Umbilical cord (tissue), 2 donors: ENCODE data around the gene CBR1. TPM values are rescaled to one million over a fixed set of nuclear protein-coding genes. Genes with fewer than 3 reads are reported as not detected.
"Not testable (repeated sequence)": the region's sequence is repeated elsewhere in the genome, so short reads cannot be mapped to it uniquely, and the experiment has no call there.

Experiments
- DNase-seq: peaks from one replicate; pipeline ENCODE4 v3.0.0-alpha.2; 2015; ENCODE audit warnings: low spot score
- total RNA-seq: library from RNA; depleted of rRNA; stranded (reverse); fragments of >200 nt; gene quantifications from one replicate; pipeline ENCODE4 v1.2.3, GENCODE V29; 2014; ENCODE audit warnings: low replicate concordance; ENCODE audit not compliant: insufficient read depth

The CBR1 gene
- total RNA-seq, 1 donor from 2014 or later: 86.4 TPM

DNA sequence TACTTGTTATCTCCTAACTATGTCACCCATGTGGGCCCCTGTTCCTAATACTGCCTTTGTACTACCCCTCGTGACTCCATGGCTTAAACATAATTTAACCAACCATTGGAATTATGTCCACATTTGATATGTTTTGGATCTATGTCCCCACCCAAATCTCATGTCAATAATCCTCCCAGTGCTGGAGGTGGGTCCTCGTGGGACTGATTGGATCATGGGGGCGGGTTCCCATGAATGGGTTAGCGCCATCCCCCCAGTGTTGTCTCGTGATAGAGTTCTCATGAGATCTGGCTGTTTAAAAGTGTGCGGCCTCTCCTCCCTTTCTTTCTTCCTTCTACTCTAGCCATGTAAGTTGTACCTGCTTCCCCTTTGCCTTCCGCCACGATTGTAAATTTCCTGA, 9.8 kb downstream of the CBR1 start:
- no peak for DNase-seq

DNA sequence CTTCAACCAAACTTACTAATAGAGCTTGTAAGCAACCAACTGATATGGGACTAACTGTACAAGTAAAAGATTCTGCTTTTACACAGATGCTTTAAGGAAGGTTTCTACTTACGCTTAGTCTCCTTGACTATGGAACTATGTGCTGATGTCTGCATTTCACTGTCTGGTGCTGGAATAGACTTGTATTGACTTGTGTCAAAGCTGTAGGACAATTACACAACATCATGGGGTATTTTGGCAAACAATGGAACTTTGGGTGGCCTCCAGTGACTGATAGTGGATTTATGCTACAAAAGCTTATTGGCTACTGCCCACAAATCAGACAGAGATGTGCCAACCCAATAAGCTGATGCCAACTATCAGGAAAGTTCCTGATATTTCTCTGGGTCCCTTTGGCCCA, 10.6 kb downstream of the CBR1 start:
- DNase-seq: no peak

DNA sequence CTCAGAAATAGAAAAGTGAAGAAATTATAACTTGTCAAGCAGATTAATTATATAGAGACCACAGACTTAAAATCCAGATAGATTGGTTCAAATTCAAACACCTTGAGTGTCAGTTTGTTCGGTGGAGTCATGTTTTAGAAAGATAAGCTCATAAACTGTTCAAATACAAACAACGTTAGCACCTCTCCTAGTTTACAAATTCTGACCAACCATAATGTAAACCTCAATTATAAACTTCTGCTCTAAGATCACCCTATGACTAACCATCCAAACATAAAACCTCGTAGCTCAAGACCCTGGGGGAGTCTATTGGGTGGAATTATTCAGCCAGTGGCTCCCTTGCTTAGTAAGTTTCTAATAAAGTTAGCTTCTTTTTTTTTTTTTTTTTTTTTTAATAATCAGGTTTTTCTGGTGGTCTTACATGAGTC, 12.4 kb downstream of the CBR1 start:
- no peak for DNase-seq

DNA sequence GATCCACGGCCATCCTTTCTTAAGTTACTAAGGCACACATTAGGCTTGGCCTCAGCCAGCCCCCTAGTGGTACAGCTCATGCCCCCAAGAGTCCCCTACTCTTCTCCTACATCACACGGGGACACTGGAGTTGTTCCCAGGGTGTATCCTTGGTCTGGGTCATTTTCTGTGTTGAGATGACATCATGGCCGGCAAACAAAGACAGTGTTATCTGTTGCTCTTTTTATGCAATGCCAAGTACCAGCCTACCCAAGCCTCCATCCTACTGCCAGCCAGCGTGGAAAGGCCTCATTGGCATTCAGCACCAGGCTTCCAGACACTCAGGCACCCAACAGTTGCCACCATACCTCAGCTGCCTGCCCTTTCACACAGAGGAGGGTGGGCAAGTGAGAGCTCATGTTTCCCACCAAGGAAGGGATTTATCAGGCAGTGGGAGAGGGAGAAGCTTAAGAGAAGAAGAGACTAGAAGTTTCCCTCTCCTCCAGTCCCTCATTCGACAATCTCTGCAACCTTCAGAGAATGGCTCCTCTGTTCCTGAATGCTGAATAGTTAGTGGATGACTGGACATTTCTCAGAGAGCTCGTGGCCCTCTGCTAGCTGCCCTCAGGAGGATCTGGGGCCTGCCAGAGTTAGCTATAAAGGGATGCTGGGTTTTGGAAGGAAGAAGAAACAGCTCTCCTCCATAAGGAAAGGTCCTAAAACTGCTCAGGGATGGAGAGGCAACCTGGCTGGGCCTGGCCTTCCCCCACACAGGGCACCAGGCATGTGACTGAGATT, 17.7 kb downstream of the CBR1 start:
- no peak for DNase-seq

DNA sequence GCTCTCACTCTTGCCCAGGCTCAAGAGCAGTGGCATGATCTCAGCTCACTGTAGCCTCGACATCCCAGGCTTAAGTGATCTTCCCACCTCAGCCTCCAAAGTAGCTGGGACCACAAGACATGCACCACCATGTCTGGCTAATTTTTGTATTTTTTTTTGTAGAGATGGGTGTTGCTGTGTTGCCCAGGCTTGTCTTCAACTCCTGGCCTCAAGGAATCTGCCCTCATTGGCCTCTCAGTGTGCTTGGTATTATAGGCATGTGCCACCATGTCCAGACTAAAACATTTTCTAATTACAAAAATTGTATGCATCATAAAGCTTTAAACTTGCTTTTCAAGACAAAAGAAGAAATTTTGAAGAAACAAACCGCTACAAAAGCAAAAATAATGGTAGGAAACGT, 20.1 kb downstream of the CBR1 start:
- peak; percentile 30 for DNase-seq

DNA sequence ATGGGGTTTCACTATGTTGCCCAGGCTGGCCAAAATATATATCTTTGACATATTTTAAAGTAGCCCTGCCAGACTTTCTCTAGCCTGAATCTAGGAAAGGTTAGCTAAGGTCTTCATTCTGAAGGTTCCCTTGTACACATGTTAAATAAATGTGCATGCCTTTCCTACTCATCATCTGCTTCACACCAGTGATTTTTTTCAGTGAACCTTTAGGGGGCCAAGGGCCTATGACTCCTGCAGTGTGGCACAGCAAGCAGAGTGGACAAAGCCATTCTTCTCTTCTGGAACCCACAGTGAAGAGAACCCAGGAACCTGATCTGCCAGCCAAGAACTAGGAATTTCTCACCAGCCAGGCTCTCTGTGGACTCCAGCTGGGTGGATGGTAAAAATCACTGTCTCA, 22.9 kb downstream of the CBR1 start:
- no peak for DNase-seq

DNA sequence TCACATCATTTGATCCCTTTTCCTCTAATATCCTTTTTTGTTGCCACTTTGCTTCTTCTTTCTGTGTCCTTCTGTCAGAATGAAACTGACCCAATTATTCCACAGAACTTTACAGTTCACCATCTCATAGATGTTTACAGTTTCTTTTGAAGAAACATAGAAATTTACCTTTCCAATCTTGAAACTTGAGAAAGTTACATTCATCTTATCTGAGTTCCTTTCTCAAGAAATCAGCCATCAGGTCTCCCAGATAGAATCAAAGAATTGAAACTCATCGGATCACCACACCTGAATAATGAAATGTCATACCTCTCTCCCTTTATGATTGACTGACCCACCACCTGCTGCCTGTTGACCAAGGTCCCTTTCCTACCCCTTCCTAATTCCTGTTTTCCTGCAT, 23.7 kb downstream of the CBR1 start:
- no peak for DNase-seq

DNA sequence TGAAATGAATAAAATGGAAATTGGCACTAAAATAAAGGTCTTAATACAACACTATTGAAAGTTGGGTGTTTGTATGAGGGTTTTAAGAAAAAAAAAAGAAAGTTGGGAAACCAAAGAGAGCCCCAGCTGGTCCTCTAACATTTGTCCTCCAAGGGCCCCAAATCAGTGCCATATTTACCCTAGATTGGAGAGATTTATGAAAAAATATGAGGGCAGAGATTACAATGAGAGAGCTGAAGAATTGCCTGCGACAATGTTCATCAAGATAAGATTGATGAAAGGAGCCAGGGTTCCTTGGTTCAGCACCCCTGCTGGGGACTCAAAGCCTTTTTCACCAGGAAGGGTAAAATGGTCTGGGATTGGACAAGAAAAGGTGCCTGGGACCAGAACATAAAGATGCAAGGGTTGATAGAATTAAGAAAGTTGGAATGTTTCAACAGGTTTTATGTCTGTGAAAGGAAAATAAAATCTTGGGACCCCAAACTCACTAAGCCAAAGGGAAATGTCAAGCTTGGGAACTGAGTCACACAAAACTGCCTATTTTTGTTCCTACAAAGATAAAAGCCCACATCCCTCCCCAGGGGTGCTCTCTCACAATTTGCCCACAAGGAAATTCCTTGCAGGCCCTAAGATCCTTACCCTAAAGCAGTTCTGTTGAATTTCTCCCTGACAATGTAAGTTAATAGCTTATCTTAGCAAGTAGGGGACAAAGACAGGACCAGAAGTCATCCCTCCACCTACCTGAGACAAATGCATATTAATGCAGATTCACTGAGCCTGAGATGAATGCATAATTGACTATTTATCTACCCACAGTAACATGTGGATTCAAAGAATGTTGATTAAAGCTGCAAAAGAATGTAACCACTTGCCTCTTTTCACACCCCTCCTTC, 26.8 kb downstream of the CBR1 start:
- DNase-seq: no peak

DNA sequence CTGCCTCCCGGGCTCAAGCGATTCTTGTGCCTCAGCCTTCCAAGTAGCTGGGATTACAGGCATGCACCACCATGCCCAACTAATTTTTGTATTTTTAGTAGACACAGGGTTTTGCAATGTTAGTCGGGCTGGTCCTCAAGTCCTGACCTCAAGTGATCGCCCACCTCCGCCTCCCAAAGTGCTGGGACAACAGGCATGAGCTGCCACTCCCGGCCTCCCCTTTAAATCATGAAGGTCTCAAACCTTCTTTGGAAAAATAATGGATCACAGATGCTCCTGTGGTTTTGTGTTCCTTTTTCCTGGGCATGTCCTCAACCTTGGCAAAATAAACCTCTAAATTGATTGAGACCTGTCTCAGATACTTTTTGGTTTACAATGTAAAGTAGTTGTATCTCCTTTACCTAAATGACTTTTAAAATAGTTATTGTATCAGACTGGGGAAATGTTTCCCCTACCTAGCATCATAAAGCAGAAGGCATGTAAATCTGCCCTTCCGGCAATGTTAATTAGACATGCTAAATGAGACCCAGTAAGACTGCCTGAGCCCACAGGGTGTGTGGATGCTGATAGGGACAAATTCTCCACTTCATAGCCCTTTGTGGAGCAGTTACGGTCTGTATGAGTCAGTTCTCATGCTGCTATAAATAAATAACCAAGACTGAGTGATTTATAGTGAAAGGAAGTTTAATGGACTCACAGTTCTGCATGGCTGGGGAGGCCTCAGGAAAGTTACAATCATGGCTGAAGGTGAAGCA, 27.8 kb downstream of the CBR1 start:
- no peak for DNase-seq

DNA sequence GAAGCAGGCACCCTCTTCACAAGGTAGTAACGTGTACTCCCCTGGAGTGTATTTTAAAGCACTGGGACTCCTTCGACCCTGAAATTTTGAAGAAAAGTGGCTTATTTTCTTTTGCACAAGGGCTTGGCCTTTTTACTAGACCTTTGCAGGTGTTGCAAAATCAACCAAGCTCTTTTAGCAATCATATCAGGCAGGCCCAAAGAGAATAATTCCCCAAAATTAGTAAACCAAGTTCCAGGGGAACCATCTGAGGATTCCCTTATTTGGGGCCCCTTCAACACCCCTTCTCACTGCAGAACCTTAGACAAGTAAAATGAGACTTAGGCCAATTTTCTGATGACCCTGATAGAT, 28.3 kb downstream of the CBR1 start:
- DNase-seq: no peak

DNA sequence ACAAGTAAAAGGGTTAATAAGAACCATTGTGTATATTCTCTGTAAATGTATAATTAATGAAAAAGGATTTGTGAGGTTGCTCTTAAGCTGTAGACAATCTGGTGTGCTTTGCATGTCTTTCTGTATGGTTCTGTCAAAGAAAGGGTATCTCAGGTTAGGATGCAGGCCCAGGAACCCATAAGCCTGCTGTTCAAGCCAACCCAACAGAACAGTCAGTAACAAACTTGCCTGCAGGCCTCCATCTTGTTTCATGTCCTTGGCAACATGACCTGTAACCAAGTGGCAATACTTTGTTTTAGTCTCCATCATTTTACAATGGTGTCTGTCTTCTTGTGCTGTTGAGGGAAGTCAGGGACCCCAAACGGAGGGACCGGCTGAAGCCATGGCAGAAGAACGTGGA, 29.2 kb downstream of the CBR1 start:
- no peak for DNase-seq

DNA sequence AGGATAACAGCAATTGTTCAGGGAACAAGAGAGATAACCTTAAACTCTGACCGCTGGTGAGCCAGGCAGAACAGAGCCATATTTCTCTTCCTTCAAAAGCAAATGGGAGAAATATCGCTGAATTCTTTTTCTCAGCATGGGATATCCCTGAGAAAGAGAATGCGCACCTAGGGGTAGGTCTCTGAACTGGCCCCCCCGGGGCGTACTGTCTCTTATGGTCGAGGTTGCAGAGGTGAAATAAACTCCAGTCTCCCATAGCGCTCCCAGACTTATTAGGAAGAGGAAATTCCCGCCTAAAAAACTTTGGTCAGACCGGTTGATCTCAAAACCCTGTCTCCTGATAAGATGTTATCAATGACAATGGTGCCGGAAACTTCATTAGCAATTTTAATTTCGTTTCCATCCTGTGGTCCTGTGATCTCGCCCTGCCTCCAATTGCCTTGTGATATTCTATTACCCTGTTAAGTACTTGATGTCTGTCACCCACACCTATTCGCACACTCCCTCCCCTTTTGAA, 29.9 kb downstream of the CBR1 start:
- DNase-seq: not testable (repeated sequence)

DNA sequence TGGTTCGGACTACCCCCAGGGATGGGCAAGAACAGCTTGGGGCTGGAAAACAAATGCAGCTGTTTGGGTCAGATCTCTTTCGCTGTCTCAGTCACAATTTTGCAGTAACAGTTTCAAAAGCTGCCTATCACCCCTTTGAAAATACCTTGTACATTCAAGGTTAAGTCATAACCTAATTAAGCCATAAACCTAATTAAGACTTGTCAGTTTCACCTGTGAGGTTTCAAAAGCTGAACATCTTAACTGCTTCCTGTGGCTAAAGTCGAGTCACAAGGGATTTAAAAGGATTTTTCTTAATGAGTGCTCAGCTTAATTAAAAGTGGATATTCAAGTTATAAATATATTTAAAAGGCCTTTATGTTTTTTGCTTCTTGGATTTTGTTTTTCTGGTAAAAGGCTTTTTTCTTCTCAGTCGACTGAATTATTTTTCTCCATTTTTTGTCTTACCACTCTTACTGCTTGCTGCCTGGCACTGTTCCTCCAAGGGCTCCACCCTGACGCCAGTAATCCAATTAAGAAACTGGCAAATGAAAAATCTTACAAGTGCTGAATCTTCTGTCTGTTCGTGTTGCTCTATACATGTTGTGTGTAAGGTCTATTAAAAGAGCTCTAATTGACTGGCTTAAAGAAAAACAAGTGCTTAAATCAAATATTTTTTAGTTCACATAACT, 31.3 kb downstream of the CBR1 start:
- DNase-seq: no peak

DNA sequence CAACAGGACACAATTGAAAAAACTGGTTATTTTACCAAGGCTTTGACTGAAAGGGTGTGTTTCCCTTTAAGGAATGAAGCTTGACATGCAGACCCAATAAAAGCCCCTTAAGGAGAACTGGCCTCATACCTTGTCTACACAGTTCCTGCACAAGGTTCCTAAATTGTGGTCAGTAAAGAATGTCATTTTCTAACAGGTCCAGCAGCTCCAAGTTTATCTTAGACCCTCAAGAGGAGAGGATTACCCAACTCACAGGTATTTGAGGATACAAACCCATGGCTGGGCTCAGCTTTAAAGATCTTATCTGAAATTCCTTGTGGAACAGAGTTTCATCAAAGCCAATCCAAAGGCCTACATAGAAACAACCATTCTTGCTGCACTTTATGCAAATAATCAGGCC, 33.6 kb downstream of the CBR1 start:
- no peak for DNase-seq

DNA sequence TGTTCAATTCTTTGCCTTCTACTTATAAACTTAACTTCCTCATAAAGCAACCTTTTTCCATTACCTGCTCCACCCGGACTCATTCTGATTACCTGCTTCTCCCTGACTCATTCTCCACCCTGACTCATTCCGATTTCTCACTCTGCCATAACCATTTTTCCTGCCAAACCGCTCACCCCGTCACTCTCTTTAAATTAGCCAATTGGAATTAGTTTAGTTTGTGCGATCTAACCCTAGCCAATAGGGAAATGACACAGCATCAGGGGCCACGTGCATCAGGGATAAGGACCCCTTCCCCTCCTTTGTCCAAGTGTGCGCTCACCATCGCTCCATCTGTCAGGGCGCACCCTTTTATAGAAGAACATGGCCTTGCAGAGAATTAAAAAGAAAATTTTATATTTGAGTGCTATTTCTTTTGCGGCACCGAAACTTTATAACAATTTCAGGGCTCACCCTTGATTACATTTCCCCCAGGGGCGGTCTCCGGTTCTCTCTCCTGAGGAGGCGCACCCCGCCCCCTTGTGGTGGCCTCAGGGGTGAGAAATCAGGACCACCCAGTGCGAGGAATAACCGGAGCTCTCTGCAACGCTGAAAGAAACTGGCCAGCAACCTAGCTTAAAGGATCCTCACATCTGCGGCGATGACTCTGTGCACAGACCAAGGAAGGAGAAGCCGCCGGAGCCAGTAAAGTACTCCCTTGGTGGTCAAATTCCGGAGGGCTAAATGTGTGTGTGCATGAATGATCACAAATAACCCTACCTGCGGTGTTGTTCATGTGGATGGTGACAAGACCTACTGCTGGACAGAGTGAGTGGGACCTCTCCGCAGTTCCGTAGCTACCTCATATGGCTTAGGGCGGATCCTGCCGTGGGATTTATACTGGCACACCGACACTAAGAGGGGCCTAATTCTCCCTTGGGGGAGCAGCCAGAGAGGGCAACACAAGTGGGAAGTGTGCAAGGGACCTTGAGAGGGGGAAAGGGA, 34.8 kb downstream of the CBR1 start:
- peak; percentile 33 for DNase-seq

DNA sequence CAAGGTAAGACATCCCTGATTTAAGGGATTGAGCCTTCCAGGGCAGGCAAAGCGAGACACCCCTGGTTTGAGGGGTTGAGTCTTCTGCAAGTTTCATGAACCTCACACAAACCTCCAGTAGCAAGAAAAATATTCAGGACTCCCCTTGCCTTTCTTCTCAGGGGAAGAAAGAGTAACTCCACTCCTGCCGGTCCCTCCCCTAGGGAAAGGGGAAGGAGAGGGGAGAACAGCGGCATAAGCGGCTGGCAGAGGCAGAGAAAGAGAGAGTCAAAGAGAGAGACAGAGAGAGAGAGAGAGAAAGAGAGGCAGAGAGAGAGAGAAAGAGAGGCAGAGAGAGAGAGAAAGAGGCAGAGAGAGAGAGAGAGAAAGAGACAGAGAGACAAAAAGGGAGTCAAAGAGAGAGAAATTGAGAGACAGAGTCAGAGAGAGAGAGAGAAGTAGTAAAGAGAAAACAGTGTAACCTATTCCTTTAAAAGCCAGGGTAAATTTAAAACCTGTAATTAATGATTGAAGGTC, 35.6 kb downstream of the CBR1 start:
- no peak for DNase-seq

DNA sequence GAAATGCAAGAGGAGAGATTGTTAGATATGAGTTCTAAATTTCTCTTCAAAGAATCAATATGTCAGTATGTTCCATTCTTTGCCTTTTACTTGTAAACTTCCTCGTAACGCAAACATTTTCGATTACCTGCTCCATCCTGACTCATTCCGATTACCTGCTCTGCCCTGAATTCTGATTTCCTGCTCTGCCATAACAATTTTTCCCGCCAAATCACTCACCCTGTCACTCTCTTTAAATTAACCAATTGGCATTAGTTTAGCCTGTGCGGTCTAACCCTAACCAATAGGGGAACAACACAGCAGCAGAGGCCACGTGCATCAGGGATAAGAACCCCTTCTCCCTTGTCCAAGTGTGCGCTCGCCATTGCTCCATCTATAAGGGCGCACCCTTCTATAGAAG, 40.0 kb downstream of the CBR1 start:
- no peak for DNase-seq

DNA sequence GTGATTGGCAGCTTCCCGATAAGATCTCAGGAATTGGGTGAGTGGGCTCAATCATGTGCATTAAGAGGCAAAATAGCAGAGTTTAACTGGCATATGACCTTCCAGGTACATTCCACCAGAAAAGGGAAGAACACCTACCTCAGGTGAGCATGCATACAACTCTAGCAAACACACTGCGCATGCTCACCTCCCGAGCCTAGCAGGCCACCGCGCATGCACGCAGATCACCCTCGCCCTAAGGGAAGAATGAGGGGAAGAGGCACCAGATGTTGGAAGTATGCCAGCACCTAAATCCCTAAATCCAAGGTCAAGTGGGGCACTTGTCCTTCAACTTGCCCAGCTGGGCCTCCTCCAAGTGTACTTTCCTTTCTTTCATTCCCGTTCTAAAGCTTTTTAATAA, 41.4 kb downstream of the CBR1 start:
- DNase-seq: no peak

DNA sequence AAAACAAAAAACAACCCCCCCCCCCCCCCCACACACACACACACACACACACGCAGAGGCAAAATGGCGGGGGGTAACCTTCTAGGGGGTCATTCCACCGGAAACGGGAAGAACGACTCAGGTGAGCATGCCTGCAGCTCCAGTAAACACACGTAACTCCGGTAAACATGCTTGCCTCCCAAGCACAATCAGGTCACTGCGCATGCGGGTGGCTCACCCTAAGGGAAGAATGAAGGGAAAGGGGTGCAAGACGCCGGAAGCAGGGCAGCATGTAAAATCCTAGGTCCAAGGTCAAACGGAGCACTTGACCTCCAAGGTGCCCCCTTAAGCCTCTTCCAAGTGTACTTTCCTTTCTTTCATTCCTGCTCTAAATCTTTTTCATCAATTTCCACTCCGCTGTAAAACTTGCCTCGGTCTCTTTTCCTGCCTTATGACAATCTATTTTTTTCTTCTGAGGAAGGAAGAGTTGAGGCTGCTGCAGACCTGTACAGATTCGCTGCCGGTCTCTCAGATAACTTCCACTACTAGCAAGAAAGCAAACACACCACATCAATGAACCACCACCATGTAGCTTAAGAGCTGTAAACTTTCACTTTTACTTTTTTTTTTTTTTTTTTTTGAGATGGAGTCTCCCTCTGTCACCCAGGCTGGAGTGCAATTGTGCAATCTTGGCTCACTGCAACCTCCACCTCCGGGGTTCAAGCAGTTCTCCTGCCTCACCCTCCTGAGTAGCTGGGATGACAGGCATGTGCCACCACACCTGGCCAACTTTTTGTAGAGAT, 44.0 kb downstream of the CBR1 start:
- no peak for DNase-seq
